HPDE6-E6E7 (cell line): ENCODE results near the gene BARHL1.

Source experiments
- DNase-seq: peaks from one replicate; pipeline ENCODE4 v3.0.0; 2011; ENCODE audit warnings: missing footprints; ENCODE audit errors: extremely low spot score

The BARHL1 gene

GRCh38 chr9:132582276-132582785 lies at the start of gene BARHL1:
Gene BARHL1, plus strand, starts transcription at chr9:132582606. Its CDS starts 192 bp downstream, at chr9:132582798.
- no peak for DNase-seq

GRCh38 chr9:132534832-132535231 lies 47.6 kb upstream of the BARHL1 start:
- no peak for DNase-seq

GRCh38 chr9:132536124-132536523 lies 46.3 kb upstream of the BARHL1 start:
- no peak for DNase-seq

GRCh38 chr9:132537352-132537751 lies 45.1 kb upstream of the BARHL1 start:
- no peak for DNase-seq

GRCh38 chr9:132538071-132538470 lies 44.3 kb upstream of the BARHL1 start:
- no peak for DNase-seq

- no peak for DNase-seq
Measured at GRCh38 chr9:132539096-132539495, 43.3 kb upstream of the BARHL1 start.

- no peak for DNase-seq
Measured at GRCh38 chr9:132541051-132541450, 41.4 kb upstream of the BARHL1 start.

- no peak for DNase-seq
Measured at GRCh38 chr9:132541870-132542830, 40.3 kb upstream of the BARHL1 start.

- DNase-seq: no peak
Measured at GRCh38 chr9:132543251-132543650, 39.2 kb upstream of the BARHL1 start.

- no peak for DNase-seq
Measured at GRCh38 chr9:132543960-132544359, 38.4 kb upstream of the BARHL1 start.

- no peak for DNase-seq
Measured at GRCh38 chr9:132545578-132545977, 36.8 kb upstream of the BARHL1 start.

- DNase-seq: no peak
Measured at GRCh38 chr9:132546148-132547051, 36.0 kb upstream of the BARHL1 start.

- DNase-seq: no peak
Measured at GRCh38 chr9:132547052-132547431, 35.4 kb upstream of the BARHL1 start.

- DNase-seq: no peak
Measured at GRCh38 chr9:132547436-132547835, 35.0 kb upstream of the BARHL1 start.

- DNase-seq: no peak
Measured at GRCh38 chr9:132547976-132548730, 34.3 kb upstream of the BARHL1 start.

- DNase-seq: no peak
Measured at GRCh38 chr9:132548751-132549640, 33.4 kb upstream of the BARHL1 start.

GRCh38 chr9:132551556-132551955 lies 30.9 kb upstream of the BARHL1 start:
- DNase-seq: no peak

- no peak for DNase-seq
Measured at GRCh38 chr9:132552041-132552440, 30.4 kb upstream of the BARHL1 start.

- DNase-seq: no peak
Measured at GRCh38 chr9:132554755-132555154, 27.7 kb upstream of the BARHL1 start.

- DNase-seq: no peak
Measured at GRCh38 chr9:132555528-132555927, 26.9 kb upstream of the BARHL1 start.
